Suppressor macrophage treated with lipopolysaccharide for 1 hour (primary cell): ENCODE data around the gene AKAP12.
"Not testable (repeated sequence)": the region's sequence is repeated elsewhere in the genome, so short reads cannot be mapped to it uniquely, and the experiment has no call there.

Experiments
- DNase-seq, 3 donors: peaks; one replicate each; pipeline ENCODE4 v3.0.0-alpha.2; 2020 to 2022

AKAP12 gene

GRCh38 chr6:151313066-151313491, 73.3 kb downstream of the AKAP12 start:
- no peak for DNase-seq

- DNase-seq, result peak; percentile 9 to 32 (median 14)
Observed at GRCh38 chr6:151315661-151316060, 75.9 kb downstream of the AKAP12 start.

- no peak for DNase-seq
Observed at GRCh38 chr6:151317103-151317994, 77.6 kb downstream of the AKAP12 start.

GRCh38 chr6:151317995-151318365, 78.2 kb downstream of the AKAP12 start:
- DNase-seq, result no peak

DNA sequence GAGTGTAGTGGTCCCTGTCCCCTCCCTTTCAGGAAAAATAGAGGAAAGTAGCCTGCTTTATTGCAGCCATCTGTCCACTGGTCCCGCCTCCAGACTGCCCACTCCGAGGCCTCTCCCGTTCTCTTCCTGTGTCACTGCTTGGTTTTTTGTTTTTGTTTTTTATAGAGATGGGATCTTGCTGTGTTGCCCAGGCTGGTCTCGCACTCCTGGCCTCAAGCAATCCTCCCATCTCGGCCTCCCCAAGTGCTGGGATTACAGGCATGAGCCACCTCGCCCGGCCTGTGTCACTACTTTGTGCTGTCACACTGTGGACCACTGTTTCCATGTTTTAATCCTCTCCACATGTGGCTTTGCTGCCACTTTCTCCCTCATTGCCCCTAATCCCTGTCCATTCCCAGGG, 80.4 kb downstream of the AKAP12 start:
- no peak for DNase-seq

- DNase-seq, result no peak
Observed at GRCh38 chr6:151321438-151321837, 81.7 kb downstream of the AKAP12 start.

DNA sequence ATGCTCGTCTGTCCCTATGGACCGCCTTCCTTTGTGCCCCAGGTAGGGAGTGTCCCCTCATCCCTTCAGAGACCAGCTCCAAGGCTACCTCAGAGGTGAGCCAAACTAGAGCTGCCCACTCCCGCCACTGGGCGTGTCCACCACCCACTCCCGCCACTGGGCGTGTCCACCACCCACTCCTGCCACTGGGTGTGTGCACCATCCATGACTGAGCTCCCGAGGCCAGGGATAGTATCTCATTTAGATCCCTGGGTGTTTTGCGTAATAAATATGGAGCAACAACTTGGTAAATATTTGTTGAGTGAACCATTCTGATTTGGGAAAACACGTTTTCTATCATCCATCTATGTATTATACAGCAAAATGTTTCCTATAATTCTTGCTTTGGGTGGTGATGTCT, 82.8 kb downstream of the AKAP12 start:
- no peak for DNase-seq

- DNase-seq, result peak; percentile 73 to 78 (median 76)
Observed at GRCh38 chr6:151323791-151324487, 84.2 kb downstream of the AKAP12 start.

DNA sequence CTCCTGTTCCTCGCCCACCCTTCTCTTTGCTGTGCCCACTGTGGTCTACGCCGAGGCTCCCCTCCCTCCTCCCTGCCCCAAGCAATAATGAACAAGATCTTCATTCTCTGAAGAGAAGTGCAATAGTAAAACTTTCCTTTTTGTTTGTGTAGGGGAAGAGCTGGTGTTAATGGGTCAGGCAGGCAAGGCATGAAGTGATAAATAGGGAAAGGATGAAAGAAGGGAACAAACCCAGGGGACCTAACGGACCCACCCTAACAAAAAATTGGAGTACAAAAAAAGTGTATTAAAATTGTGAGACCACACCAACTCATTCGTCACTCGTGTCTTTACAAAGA, 84.7 kb downstream of the AKAP12 start:
- no peak for DNase-seq

DNA sequence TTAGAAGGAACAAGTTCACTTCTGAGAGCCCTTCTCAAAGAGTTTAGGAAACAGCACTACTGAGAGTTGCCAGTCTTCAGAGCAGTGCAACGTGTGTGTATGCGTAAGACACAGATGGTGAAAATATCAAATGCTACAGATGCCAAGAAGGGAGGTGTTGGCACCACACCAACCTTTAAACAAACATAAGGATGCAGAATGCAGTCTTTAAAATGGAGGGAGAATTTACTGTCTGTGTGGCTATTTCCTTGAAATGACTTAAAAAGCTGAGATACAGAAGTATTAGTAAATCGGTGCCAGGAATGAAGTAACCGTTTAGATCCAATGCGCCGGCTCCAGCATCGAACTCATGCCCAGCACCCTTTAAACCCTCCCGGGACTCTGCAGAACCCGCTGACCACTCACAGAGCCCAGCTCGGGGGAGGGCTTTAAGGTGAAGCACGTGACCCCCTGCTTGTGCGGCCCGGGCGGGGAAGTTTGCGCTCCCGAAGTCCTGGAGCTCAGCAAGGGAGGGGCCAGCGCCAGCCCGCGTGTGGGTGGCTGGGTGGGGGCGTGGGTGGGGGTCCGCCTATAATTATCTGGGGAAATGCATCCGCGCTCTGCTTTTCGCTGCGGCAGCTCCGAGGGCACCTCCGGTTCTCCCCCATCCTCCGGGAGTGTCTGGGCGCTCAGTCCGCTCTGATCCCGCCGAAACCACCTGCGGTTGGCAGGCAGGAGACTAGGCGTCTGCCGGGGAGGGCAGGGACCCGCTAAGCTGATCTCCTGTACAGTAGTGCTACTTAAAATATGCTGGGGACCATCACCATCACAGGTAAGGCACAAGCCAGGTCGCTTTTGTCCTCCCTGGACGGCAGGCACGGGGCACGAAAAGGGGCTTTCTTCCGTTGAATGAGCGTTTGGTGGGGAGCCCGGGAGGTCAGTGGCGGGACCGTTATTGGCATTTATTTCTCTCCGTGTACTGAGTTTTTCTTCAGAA, 85.6 kb downstream of the AKAP12 start:
- peak; percentile 42 to 61 (median 44) for DNase-seq

DNA sequence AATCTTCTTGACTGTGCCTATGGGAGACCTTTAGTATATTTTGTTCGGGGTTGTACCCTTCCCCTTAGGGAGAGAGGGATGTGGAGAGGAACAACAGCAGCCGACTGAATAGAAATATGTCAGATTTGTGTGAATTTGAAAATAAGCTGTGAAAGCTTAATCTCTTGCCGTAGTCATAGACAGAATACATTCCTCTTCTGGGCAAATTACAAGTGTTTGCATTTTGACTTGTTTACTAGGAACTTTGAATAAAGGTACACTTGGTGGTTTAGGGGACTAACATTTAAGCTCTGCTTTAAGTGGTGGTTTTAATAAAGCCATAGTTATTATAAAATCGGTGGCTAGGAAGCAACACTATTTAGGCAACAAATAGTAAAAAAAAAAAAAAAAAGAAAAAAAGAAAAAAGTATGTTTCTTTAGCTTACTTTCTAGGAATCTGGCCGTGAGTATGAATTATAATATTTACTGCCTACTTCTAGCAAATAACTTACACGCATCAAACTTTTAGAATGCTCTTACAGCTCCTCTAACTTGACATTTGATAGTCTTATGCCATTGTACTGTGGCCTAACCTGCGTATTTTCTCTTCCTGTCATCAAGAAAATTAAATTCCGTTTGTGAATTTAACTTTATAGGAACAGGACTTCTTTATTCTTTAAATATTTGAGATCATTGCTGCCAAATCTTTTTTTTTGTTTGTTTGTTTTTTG, 86.5 kb downstream of the AKAP12 start:
- no peak for DNase-seq

GRCh38 chr6:151327101-151327500, 87.3 kb downstream of the AKAP12 start:
- no peak for DNase-seq

GRCh38 chr6:151330130-151330696, 90.4 kb downstream of the AKAP12 start:
- no peak for DNase-seq

- no peak for DNase-seq
Observed at GRCh38 chr6:151335930-151336329, 96.2 kb downstream of the AKAP12 start.

- DNase-seq, result no peak
Observed at GRCh38 chr6:151338651-151339200, 99.0 kb downstream of the AKAP12 start.

GRCh38 chr6:151339369-151339768, 99.6 kb downstream of the AKAP12 start:
- DNase-seq, result no peak

GRCh38 chr6:151340219-151340978, 100.6 kb downstream of the AKAP12 start:
- DNase-seq, result no peak

- DNase-seq, result no peak
Observed at GRCh38 chr6:151341476-151342195, 101.9 kb downstream of the AKAP12 start.

DNA sequence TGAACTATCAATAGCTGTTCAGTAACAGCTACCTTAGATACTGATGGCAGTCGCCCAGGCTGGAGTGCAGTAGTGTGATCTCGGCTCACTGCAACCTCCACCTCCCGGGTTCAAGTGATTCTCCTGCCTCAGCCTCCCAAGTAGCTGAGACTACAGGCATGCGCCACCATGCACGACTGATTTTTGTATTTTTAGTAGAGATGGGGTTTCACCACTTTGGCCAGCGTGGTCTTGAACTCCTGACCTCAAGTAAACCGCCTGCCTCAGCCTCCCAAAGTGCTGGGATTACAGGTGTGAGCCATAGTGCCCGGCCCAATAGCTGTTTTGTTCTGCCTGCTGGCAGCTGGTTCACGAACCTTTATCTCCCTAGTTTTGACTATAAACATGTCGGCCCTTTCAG, 103.0 kb downstream of the AKAP12 start:
- DNase-seq, result not testable (repeated sequence)

DNA sequence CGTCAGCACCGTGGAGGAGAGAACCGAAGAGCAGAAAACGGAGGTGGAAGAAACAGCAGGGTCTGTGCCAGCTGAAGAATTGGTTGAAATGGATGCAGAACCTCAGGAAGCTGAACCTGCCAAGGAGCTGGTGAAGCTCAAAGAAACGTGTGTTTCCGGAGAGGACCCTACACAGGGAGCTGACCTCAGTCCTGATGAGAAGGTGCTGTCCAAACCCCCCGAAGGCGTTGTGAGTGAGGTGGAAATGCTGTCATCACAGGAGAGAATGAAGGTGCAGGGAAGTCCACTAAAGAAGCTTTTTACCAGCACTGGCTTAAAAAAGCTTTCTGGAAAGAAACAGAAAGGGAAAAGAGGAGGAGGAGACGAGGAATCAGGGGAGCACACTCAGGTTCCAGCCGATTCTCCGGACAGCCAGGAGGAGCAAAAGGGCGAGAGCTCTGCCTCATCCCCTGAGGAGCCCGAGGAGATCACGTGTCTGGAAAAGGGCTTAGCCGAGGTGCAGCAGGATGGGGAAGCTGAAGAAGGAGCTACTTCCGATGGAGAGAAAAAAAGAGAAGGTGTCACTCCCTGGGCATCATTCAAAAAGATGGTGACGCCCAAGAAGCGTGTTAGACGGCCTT, 110.0 kb downstream of the AKAP12 start:
- no peak for DNase-seq
